Measurements from ENCODE around the gene KIF3A. TPM values are rescaled to one million over a fixed set of nuclear protein-coding genes. Genes with fewer than 3 reads are reported as not detected.
"Not testable (repeated sequence)": the region's sequence is repeated elsewhere in the genome, so short reads cannot be mapped to it uniquely, and the experiment has no call there.

The KIF3A gene
- total RNA-seq, 2 donors from 2014 or later: 3.9 to 6.1 TPM

DNA sequence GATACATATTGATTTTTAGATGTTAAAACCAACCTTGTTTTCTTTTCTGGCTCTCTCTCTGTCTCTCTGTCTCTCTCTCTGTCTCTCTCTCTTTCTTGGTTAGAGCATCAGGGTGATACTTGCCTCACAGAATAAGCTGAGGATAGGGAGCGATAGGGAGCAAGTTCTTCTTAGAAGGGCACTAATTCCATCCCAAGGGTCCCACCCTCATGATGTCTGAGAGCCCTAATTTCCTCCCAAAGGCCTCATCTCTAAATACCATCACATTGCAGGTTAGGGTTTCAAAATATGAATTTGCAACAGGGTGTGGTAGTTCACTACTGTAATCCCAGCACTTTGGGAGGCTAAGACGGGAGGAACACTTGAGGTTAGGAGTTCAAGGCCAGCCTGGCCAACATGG, 4.8 kb upstream of the KIF3A start:
- intact Hi-C loops (cut with DNase I, micrococcal nuclease): no loop called here
- no peak for ATAC-seq
- no peak for DNase-seq

DNA sequence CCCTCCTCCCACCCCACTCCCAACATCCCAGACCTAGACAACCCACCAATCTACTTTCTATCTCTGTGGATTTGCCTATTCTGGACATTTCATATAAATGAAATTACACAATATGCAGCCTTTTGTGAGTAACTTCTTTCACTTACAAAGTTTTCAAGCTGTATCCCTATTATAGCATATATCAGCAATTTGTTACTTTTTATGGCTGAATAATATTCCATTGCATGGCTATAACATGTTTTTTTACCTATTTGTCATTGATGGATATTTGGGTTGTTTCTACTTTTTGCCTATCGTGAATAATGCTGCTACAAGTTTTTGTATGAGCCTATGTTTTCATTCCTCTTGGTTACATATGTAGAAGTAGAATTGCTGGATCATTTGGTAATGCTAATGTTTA, 1.9 kb upstream of the KIF3A start:
- no peak for DNase-seq
- intact Hi-C loops (cut with DNase I, micrococcal nuclease): no loop called here
- no peak for ATAC-seq

DNA sequence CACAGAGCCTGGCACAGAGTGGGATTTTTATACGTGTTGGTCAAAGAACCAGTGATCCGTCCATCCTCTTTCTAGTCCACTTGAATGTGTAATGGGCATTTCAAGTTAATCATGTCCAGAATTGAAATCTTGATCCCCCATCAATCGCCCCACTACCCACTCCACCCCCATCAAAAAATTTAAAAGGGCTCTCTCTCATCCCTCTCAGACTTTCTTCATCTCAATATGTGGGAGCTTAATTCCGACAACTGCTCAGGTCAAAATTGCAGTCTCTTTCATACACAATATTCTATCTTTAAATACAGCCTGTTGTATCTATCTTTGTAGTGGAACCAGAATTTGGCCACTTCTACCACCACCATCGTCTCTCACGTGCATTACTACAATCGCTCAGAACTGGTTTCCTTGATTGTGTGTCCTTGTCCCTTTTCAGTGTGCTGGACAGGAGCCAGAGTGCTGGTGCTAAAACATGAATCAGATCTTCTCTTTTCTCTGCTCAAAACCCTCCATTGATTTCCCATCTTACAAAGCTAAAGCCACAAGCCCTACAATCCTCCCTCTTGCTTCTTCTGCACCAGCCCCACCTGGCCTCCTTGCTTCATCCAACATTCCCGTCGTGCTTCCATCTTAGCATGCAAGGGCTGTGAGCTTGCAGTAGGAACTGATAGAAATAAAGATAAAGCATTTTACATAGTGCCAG, 786 bp upstream of the KIF3A start:
- DNase-seq (no peak), ATAC-seq (no peak)
- intact Hi-C loops (cut with DNase I, micrococcal nuclease): no loop called here

DNA sequence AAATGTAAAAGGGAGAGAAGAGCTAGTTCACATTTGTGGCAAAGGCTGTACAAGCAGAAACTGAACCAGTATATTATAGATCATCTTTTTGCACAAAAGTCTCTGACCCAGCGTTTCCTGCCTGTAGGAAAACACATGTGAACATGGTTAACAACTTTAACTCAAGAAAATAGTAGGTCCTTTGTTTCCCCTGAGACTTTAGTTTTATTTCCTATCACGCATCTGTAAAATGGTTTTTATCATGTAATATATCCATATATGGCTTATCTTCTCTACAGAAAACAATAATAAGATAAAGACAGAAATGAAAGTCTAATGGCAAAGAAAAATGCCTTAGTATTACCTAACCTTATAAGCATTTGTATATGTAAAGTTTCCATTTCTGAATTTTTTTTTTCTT, 2.7 kb downstream of the KIF3A start:
- ATAC-seq (no peak), DNase-seq (no peak)
- intact Hi-C loops (cut with DNase I, micrococcal nuclease): no loop called here

DNA sequence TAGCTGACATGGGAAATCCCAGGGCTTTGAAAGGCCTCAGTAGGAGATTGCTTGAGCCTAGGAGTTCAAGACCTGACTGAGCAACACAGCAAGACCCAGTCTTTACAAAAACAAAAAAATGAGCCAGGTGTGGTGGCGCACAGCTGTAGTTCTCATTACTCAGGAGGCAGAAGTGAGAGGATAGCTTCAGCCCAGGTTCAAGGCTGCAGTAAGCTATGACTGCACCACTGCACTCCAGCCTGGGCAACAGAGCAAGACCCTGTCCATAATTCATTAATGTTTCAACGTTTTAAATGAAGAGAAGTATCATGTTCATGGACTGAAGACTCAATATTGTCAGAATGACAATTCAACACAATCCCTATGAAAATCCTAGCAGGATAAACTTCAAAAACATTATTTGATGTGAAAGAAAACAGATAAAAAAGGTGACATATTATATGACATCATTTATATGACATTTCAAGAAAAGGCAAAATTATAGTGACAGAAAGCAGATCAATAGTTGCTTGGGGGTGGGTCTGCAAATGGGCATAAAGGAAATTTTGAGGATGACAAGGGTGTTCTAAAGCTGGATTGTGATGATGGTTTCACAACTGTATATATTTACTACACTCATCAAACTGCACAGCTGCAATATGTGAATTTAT, 3.7 kb downstream of the KIF3A start:
- DNase-seq (no peak), ATAC-seq (no peak)
- intact Hi-C loops (cut with DNase I, micrococcal nuclease): no loop called here

DNA sequence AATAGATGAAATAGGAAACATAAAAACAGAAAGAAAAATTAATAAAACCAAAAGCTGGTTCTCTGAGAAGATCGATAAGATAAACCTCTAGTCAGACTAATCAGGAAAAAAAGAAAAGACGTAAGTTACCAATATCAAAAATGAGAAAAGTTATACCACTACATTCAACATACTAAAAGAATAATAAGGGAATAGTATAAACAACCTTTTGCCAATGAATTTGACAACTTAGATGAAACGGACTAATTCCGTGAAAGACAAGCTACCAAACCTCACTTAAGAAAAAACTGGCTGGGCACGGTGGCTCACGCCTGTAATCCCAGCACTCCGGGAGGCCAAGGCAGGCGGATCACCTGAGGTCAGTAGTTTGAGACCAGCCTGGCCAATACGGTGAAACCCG, 7.5 kb downstream of the KIF3A start:
- ATAC-seq (no peak), DNase-seq (no peak)
- intact Hi-C loops (cut with DNase I, micrococcal nuclease): no loop called here

DNA sequence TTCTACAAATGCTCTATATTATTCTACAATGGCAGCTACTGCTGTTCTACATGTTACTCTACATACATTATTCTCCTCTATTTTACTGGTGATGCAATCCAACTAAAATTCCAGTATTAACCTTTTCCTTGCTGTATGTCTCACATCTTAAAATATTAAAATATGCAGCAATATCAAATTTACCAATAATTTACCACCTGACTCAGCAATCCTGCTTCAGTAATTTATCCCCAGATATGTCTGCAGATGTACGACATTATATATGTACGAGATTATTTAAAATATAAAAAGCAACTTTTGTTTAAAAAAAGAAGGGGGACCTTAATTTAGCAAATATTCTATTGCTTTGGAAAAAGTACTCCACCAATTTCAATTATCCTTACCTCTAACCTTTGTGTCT, 11.6 kb downstream of the KIF3A start:
- ATAC-seq: no peak
- intact Hi-C loops (cut with DNase I, micrococcal nuclease): no loop called here

DNA sequence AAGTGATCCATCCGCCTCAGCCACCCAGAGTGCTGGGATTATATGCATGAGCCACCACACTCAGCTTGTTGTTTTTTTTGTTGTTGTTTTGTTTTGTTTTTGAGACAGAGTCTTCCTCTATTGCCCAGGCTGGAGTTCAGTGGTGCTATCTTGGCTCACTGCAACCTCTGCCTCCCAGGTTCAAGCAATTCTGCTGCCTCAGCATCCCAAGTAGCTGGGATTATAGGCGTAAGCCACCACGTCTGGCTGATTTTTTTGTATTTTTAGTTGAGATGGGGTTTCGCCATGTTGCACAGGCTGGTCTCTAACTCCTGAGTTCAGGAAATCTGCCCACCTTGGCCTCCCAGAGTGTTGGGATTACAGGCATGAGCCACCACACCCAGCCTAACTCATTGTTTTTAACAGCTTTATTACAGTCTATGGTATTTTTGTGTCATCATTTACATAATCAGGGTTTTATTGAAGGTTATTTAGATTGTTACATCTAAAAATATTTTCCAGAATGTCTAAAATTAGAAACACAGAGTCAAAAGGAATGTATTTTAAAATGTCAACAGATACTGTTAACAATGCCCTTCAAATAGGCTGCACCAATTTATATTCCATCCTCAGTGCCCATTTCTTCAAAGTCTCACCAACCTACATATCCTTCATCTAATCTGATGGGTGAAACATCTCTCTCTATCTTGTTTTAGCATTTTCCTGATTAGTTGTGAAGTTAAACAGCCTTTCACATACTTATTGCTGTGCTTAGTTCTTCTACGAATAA, 18.6 kb downstream of the KIF3A start:
- ATAC-seq (no peak), DNase-seq (no peak)
- intact Hi-C loops (cut with DNase I, micrococcal nuclease): no loop called here

More for the DNA sequence above, 11.6 kb downstream of the KIF3A start:
- no peak for DNase-seq

DNA sequence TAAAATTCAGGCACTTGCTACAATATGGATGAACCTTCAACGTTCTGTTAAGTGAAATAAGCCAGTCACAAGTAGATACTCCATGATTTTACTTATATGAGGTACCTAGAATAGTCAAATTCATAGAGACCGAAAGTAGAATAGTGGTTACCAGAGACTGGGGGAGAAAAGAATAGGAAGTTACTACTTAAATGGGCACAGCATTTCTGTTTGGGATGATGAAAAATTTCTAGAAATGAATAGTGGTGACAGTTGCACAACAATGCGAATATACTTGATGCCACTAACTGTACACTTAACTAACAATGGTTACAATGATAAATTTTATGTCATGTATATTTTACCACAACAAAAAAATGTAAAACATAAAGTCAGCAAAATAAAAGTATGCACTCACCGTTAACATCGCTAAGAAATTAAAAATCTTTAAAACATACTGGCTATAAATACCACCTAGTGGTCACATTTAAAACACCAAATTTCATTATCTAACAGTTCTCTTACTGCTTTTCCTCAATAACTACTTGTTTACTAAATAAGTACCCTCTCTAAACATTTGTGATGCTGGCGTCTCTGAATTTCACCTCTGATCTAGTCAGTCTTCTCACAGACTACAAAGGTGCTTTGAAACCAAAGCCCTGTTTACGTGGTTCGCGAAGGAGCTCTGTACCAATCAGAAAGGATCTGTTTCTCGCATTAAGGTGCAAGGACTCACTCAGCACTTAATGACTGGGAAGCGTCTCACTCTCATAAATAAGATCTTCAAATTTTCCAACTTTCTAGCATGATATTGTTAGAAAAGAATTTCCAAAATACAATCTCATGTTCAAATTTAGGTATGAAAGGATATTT, 22.7 kb downstream of the KIF3A start:
- DNase-seq (no peak), ATAC-seq (no peak)
- intact Hi-C loops (cut with DNase I, micrococcal nuclease): no loop called here

DNA sequence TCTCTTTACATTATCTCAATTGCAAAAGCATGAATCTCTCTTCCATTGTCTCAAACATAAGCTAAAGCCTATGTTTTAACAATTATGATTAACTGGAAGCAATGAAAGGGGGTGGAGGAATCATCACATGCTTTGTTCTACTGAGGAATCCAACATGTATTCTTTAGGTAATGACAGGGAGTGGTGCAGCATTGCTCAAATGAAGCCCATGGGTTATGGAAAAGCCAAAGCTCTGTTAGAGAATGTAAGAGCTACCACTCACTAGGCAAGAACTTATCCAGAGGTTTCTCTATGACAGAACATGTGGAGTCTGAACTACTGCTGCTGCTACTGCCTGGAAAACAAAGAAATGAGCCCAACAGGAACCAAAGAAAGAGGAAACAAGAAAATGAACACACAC, 28.7 kb downstream of the KIF3A start:
- ATAC-seq (no peak), DNase-seq (no peak)
- intact Hi-C loops (cut with DNase I, micrococcal nuclease): no loop called here

DNA sequence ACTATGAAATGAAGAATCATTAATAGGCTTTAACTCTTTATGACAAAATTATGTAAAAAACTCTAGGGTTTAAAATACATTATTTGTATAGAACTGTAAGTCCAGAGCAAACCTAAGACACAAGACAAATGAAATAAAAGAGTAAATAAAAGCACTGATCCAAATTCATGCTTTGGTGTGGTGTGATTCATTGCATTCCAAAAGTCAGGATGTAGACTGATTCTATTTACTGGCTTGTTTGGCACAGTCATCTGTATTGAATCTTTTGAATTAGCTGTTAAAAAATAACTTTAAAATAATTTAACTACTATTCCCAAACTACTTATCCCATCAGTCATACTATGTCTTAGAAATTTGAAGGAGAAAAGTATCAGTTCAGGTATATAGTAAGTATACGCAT, 32.5 kb downstream of the KIF3A start:
- no peak for DNase-seq
- intact Hi-C loops (cut with DNase I, micrococcal nuclease): no loop called here
- ATAC-seq: no peak

DNA sequence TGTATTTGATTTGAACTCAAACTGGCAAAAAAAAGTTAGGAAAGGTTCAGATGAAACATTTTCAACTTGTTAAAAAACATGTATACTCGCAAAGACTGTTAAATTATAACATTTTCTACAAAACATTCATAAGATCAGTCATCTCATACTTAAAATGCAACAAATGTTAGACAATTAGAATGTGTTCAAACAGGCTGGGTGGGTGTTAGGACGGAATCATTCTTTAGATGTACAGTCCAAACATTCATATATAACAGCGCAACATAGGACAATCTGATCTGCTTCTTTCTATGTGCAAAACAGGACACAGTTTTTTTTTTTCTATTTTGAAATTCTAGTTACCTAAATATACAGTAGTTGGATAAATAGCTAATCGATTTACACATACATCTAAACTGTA, 41.4 kb downstream of the KIF3A start:
- DNase-seq (no peak), ATAC-seq (no peak)
- intact Hi-C loops (cut with DNase I, micrococcal nuclease): no loop called here

DNA sequence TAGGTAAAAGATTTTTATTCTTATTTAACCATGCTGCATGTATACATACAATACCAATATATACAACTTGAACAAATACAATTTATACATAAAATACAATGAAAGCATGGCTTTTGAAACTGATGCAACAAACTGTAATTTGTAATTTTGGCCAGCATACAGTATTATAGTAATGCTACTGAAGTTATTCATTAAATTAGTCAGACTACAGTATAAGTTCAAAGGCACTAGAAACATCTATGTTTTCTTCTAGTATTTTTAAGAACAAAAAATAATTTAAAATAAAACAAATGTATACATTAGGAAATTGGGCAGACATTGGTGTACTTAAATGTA, 44.7 kb downstream of the KIF3A start:
- ATAC-seq: no peak
- no peak for DNase-seq
- intact Hi-C loops (cut with DNase I, micrococcal nuclease): no loop called here

DNA sequence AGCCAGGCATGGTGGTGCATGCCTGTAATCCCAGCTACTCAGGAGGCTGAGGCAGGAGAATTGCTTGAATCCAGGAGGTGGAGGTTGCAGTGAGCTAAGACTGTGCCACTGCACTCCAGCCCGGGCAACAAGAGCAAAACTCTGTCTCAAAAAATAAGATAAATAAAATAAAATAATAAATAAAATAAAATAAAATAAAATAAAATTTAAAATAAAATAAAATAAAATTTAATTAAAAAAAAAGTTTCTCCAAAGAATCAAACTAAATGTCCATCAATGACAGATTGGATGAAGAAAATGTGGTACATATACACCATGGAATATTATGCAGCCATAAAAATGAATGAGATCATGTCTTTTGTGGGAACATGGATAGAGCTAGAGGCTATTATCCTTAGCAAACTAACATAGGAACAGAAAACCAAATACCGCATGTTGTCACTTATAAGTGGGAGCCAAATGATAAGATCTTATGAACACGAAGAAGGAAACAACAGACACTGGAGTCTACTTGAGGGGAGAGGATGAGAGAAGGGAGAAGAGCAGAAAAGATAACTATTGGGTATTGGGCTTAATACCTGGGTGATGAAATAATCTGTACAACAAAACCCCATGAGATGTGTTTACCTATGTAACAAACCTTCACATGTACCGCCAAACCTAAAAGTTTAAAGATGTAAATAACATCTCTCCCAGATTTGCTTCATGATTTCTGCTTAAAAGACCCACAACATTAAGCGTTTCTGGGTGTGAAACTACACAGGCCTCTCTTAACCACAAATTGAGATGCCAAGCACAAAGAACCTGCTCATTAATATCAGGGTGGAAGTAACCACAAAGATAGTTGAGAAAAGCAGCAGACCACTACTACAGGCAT, 45.4 kb downstream of the KIF3A start:
- ATAC-seq; intact Hi-C loops (cut with DNase I, micrococcal nuclease); DNase-seq: not testable (repeated sequence)

DNA sequence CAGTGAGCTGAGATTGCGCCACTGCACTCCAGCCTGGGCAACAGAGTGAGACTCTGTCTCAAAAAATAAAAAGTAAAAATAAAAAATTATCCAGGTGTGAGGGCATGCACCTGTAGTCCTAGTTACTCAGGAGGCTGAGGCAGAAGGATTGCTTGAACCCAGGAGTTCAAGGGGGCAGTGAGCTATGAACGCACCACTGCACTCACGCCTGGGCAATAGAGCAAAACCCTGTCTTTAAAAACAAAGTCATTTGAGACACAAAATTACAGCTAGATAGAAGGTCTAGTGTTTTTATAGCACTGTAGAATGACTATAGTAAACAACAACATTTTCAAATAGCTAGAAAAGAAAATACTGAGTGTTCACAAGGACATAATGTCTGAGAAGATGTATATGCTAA, 47.2 kb downstream of the KIF3A start:
- intact Hi-C loops (cut with DNase I, micrococcal nuclease): no loop called here
- no peak for ATAC-seq

DNA sequence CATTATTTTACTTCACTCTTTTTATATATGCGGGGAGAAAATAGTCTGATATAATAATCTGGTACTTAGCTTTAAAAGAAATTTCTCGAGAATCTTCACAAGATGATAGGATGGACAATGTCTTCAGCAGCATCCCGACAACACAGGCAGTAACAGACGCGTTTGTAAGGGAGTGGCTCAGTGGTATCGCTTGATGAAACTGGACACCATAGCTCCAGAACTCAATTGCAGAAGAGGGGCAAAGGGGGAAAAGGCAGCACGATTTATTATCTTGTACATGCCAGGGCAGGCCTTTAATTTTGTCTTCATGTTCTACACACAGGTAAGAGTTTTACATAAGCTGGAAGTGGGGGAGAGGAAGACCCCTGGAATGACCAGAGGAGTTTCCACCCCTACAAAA, 47.8 kb downstream of the KIF3A start:
- intact Hi-C loops (cut with DNase I, micrococcal nuclease): no loop called here
- no peak for DNase-seq
- ATAC-seq: no peak

More for the DNA sequence above, 47.2 kb downstream of the KIF3A start:
- DNase-seq: no peak

DNA sequence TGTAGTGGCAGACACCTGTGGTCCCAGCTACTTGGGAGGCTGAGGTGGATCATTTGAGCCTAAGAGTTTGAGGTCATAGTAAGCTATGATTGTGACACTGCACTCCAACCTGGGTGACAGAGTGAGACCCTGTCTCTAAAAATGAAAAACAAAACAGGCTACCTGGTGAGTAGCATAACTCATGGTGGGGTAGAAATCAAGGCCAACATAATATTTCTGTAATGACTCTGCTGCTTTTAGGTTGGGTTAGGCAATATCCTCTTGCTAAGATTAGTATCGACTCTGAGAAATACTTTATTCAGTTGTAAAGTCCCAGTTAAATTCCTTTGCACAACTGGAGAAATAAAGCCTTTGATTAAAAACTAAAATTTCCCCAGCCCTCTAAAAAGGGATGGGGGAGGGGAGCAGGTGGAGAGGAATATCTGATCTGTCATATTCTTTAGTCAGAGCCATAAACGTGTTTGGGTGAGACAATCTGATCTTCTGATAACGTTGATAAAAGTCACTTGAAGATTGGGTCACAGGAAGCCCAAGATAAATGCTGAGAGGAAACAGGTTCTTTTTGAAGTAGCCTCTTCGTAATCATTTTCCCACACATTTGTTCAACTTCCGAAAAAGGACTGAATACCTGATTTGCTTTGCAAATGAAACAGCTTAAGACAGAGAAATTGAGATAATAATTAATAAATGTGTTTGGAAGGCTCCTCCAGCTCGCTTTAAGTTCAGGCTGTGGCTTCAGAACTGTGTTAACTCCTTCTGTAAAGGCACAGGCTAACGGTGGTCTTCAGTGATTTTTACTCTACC, 48.6 kb downstream of the KIF3A start:
- DNase-seq (no peak), ATAC-seq (no peak)
- intact Hi-C loops (cut with DNase I, micrococcal nuclease): no loop called here

DNA sequence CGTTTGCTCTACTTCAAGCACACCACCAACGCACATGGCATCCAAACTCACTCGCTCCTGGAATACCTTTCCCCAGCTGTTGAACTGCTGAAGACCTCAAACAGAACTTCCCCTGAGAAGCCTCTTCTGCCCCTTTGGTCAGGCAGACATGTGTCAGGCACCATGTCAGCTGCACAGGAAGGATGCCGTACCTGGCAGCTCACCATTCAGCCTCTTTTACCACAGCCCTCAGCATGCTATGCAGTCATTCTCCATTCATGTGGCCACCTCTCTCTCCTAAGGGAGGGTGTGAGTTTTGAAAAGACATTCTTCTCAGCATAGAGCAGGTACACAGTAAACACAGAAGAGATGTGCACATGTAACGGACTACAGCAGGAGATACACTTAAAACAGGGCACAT, 49.4 kb downstream of the KIF3A start:
- DNase-seq (no peak), ATAC-seq (no peak)
- intact Hi-C loops (cut with DNase I, micrococcal nuclease): no loop called here

Measured in left colon (tissue), 2 donors.